ENCODE measurements around the gene KLRC2. TPM values are rescaled to one million over a fixed set of nuclear protein-coding genes. Genes with fewer than 3 reads are reported as not detected.
"Not testable (repeated sequence)": the region's sequence is repeated elsewhere in the genome, so short reads cannot be mapped to it uniquely, and the experiment has no call there.

Gene KLRC2
- total RNA-seq, 1 donor: not detected

- TF ChIP-seq CTCF (IDR thresholded peaks at IDR 0.05; ENCODE audit: insufficient read depth, low read length): no peak
- peak; percentile 72 for DNase-seq (ENCODE audit: low read depth)
- H3K4me3 ChIP-seq (ENCODE audit: low read depth, low read length): no peak overlapping the region
Observed at GRCh38 chr12:10395390-10395998, 40.3 kb downstream of the KLRC2 start.

- DNase-seq (ENCODE audit: low read depth); H3K4me3 ChIP-seq (ENCODE audit: low read depth, low read length): not testable (repeated sequence)
Observed at GRCh38 chr12:10394531-10395152, 41.2 kb downstream of the KLRC2 start.

- no peak overlapping the region for H3K4me3 ChIP-seq (ENCODE audit: low read depth, low read length)
- no peak for DNase-seq (ENCODE audit: low read depth)
- TF ChIP-seq CTCF (IDR thresholded peaks at IDR 0.05; ENCODE audit: insufficient read depth, low read length): no peak
Observed at GRCh38 chr12:10393291-10393690, 42.5 kb downstream of the KLRC2 start.

GRCh38 chr12:10392394-10392930 lies 43.3 kb downstream of the KLRC2 start:
- DNase-seq (ENCODE audit: low read depth): peak; percentile 96
- no peak overlapping the region for H3K4me3 ChIP-seq (ENCODE audit: low read depth, low read length)
- no peak for TF ChIP-seq CTCF (IDR thresholded peaks at IDR 0.05; ENCODE audit: insufficient read depth, low read length)

- H3K4me3 ChIP-seq (ENCODE audit: low read depth, low read length); DNase-seq (ENCODE audit: low read depth): not testable (repeated sequence)
Observed at GRCh38 chr12:10390991-10391390, 44.8 kb downstream of the KLRC2 start.

- H3K4me3 ChIP-seq (ENCODE audit: low read depth, low read length): no peak within 1 kb of the TSS
- DNase-seq (ENCODE audit: low read depth): no peak
- no peak for TF ChIP-seq CTCF (IDR thresholded peaks at IDR 0.05; ENCODE audit: insufficient read depth, low read length)
Observed at GRCh38 chr12:10389904-10390303, 45.9 kb downstream of the KLRC2 start, which contains the start of gene KLRK1. TSS of gene KLRK1 (minus strand) at chr12:10390041. CDS start at chr12:10388810, 1,231 bp downstream.

- no peak overlapping the region for H3K4me3 ChIP-seq (ENCODE audit: low read depth, low read length)
- TF ChIP-seq CTCF (IDR thresholded peaks at IDR 0.05; ENCODE audit: insufficient read depth, low read length): no peak
- no peak for DNase-seq (ENCODE audit: low read depth)
Observed at GRCh38 chr12:10388624-10389413, 47.0 kb downstream of the KLRC2 start.

GRCh38 chr12:10387498-10387897 lies 48.3 kb downstream of the KLRC2 start:
- DNase-seq (ENCODE audit: low read depth); H3K4me3 ChIP-seq (ENCODE audit: low read depth, low read length): not testable (repeated sequence)
